Skeletal muscle cell (primary cell): ENCODE results near the gene EPHB2.
"Not testable (repeated sequence)": the region's sequence is repeated elsewhere in the genome, so short reads cannot be mapped to it uniquely, and the experiment has no call there.

Experiments
- DNase-seq: peaks from one replicate; pipeline ENCODE4 v3.0.0-alpha.2; 2010; ENCODE audit warnings: low read depth
- H3K4me3 ChIP-seq: 2 replicates; pipeline ENCODE4 v1.5.1; 2011; ENCODE audit warnings: low read depth, mild to moderate bottlenecking, control low read depth, low read length, moderate library complexity

EPHB2 gene

DNA sequence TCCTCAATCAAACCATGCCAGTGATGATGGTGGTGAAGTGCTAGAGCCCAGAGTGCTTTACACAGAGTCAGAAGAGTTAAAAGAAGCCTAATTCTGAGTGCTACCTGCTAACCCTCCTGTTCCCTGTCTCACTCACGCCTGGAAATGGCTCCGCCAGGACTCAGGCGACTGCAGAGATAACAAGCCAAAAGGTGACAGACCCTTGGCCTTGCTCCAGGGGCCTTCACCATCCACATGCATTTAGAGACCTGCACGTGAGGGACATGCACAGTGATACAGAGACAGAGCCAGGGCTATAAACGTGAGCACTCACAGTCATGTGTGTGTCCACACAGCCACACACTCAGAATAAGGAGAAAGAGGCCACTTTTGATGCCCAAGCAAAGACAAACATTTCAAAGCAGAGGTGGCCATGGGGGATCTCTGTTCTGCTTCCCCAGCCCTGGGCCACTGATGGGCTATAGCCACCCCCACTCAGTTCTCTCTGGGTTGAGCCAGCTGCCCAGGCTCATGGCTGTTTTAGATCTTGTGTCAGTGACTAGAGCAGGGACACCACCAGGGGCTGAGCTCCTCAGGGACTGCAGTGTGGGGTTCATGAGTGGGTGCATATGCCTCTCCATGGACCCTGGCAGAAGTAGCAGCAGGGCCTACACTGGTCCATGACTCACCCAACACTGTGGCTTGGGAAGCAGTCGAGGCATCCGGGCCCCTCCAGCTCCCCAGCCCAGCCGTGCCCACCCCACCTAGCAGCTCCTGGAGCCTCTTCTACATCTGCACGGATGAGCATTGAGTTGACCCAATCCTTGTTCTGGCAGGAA lies 117.2 kb downstream of the EPHB2 start:
- no peak for DNase-seq

DNA sequence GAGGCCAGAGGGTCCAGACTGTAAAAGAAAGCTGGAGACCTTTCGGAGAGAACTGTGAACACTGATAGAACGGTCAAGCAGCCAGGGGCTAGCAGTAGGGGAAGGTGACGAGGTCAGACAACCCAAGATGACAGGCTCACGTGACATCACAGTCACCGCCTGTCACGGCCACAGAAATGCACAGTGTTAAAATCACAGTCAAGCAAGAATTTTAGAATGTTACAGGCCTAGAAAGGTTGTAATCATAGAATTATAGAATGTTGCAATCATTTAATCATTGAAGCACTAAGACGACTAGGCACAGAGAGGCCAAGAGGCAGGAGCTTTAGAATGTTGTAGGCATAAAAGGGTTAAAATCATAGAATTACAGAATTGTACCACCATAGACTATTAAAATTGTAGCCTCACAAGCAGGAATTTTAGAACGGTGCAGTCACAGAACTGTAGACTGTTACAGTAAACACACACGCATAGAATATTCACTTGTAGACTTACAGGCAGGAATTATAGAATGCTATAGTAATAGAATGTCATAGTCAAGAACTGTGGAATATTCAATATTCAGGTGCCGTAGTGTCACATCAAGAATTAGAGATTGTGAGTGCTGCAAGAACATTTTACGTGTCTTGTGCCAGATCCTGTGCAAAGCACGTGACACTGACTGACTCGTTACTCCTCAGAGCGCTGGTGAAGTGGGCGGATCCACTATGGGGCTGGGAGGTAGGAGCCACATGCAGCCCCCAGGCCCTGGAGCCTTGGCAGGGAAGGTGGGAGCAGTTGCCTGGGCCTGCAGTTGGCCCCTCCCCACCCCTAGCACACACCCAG lies 118.1 kb downstream of the EPHB2 start:
- H3K4me3 ChIP-seq = no peak overlapping the region
- no peak for DNase-seq

More for the DNA sequence above, 117.2 kb downstream of the EPHB2 start:
- no peak overlapping the region for H3K4me3 ChIP-seq

DNA sequence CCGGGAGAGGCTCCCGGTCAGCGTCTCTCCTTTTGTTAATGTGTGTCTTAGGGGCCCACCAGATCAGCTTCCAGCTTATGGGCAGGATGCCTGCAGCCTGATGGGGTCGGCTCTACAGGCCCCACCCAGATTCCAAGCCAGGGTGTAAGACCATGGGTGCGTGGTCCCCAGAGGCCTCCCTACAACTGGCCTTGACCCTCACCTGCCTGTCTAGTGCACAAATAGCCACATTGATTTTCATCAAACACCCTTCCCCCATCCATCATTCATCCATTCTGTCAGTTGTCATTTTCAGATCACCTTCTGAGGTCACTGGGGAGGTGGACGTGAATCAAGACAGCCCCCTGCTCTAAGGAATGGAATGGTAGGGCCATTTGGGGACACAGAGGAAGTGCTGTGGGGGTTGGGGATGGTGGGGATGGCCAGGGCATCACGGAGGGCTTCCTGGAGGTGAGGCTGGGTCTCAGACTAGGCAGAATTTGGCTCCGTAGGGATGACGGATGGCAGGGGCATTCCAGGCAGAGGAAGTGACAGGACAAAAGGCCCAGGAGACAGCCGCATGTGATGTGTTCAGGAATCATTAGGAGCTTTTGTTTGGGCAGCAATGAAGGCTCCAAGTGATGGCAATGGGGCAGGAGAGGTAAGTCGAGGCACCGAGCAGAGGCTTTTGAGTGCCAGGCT lies 118.8 kb downstream of the EPHB2 start:
- DNase-seq = no peak
- no peak overlapping the region for H3K4me3 ChIP-seq

DNA sequence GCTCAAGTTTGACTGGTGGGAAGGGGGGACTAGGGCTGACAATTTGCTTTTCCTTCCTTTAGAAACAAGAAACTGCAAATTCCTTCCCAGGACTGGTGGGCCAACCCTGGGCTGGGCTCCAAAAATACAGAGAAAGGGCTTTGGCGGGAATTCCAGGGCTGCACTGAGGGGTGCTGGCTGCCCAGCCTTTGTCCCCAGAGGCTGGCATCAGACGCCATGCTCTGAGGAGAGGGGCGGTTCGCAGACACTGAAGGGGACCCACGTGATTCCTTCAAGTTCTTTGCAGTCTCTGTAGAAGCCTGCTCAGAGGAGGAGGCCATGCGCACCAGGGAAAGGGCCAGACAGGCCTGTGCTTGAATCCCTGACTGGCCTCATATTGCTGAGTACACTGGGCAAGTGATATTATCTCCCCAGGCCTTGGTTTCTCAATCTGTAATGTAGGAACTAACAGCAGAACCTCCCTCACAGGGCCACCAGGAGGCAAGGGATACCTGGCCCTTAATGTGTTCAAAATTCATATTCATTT lies 119.5 kb downstream of the EPHB2 start:
- no peak overlapping the region for H3K4me3 ChIP-seq
- DNase-seq = no peak

GRCh38 chr1:22830757-22831340 lies 120.2 kb downstream of the EPHB2 start:
- DNase-seq = no peak
- H3K4me3 ChIP-seq = no peak overlapping the region

GRCh38 chr1:22831729-22832413 lies 121.2 kb downstream of the EPHB2 start:
- H3K4me3 ChIP-seq = no peak overlapping the region
- peak; percentile 90 for DNase-seq

- DNase-seq = peak; percentile 43
- no peak overlapping the region for H3K4me3 ChIP-seq
Measured at GRCh38 chr1:22832414-22832786, 121.8 kb downstream of the EPHB2 start.

DNA sequence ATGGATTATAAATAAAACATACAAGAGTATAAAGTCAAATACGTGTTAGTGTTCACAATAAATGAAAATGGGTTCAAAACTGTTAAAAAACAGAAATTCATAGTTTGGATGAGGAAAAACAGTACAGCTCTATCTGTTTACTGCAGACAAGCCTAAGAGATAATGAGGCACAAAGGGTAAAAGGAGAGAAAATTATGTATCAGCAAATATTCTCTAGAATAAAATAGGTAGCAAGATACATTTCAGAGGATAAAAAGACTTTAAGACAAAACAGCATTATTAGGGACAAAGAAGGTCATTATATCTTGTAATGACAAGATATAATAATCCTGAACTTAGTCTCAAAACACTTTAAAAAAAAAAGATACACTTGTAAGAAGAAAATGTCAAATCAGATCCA lies 123.1 kb downstream of the EPHB2 start:
- H3K4me3 ChIP-seq = no peak overlapping the region
- no peak for DNase-seq

GRCh38 chr1:22834420-22834819 lies 123.8 kb downstream of the EPHB2 start:
- H3K4me3 ChIP-seq = not testable (repeated sequence)

GRCh38 chr1:22835636-22836319 lies 125.1 kb downstream of the EPHB2 start:
- no peak overlapping the region for H3K4me3 ChIP-seq
- DNase-seq = peak; percentile 51

More at GRCh38 chr1:22834420-22834819, 123.8 kb downstream of the EPHB2 start:
- DNase-seq = not testable (repeated sequence)

DNA sequence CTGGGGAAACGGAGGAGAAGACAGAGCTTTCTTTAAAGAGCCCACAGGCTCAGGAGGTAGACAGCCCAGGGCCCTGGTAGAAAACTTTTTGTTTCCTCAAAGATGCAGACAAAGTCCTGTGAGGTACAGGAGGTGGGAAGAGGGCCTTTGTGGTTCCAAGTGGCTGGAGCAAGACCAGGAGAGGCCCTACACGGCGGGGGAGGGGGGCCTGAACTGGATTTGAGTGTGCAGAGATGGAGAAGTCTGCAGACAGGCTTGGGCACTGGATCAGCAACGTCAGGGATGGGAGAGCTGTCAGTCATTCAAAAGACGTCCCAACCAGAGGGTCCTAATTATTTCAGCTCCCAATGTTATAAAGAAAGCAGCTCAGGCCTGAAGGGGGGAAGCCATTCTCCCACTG lies 126.2 kb downstream of the EPHB2 start:
- H3K4me3 ChIP-seq = no peak overlapping the region
- DNase-seq = no peak

DNA sequence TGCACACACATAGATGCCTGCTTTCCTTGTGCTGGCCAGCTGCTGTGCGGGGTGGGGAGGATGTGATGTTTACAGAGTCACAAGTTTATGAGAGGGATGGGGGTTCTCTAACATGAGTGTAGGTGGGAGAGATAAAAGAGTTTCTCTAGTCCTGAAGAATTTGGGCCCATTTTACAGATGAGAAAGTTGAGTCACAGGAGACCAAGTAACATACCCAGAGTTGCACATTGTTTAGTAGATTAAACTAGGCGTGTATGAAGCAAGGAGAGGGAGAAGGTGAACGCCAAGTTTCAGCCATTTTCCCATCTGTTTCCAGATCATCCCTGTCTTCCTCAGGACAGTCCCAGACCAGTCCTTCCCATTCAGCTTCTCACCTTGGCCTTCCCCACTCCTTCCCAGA lies 126.7 kb downstream of the EPHB2 start:
- no peak for DNase-seq
- H3K4me3 ChIP-seq = no peak overlapping the region

GRCh38 chr1:22838965-22839364 lies 128.3 kb downstream of the EPHB2 start:
- DNase-seq = no peak
- H3K4me3 ChIP-seq = no peak overlapping the region

DNA sequence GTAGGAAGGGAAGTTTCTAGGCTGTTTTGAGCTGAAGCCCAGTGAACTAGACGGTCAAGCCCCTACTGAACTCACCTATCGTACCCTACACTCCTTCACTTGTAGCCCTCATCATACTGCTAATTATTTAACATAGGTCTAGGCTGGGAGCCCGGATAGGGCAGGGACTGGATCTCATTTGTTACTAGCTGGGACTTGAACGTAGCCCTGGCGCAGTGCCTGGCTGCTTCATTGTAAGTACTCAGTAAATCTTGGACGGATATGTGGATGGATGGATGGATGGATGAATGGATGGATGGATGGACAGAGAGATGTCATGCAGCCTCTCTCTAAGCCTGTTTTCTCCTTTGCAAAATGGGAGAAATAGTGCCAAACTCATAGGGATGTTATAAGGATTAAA lies 129.2 kb downstream of the EPHB2 start:
- H3K4me3 ChIP-seq = no peak overlapping the region
- no peak for DNase-seq

DNA sequence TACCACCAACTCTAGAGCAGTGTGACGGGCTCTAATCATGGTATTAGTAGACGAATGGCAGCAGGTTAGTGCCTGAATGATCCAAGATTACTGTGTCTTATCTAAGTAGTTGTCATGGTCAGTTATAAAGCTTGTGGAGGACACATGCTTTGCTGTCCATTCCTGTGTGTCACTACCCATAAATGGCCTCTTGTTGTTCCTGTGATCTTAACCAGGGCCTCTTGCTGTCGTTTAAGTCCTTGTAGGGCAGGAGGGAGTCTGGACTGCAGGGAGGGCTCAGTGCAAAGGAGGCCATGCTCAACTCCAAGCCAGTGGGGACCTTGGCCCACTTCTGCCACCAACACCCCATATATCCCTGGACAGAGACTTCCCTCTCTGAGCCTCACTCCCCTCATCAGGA lies 130.5 kb downstream of the EPHB2 start:
- no peak for DNase-seq
- no peak overlapping the region for H3K4me3 ChIP-seq

DNA sequence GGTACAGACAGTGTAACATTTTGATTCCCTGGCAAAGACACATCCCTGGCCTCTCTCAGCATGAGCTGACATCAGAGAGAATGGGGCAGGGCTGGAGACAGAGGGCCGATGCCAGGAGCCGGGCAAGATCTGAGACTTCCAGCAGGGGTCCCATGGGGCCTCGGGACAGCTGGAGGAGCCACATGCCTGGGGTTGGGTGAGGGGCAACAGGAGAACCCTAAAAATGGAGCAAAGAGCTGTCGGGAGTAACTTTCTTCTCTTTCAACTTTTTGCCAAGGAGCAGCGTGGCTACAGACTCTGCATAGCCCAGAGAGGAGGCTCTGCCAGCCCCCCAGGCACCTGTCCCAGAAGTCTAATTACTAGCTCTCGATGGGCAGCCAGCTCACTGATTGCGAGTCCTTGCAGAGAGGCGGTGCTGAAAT lies 131.2 kb downstream of the EPHB2 start:
- H3K4me3 ChIP-seq = no peak overlapping the region
- DNase-seq = no peak

DNA sequence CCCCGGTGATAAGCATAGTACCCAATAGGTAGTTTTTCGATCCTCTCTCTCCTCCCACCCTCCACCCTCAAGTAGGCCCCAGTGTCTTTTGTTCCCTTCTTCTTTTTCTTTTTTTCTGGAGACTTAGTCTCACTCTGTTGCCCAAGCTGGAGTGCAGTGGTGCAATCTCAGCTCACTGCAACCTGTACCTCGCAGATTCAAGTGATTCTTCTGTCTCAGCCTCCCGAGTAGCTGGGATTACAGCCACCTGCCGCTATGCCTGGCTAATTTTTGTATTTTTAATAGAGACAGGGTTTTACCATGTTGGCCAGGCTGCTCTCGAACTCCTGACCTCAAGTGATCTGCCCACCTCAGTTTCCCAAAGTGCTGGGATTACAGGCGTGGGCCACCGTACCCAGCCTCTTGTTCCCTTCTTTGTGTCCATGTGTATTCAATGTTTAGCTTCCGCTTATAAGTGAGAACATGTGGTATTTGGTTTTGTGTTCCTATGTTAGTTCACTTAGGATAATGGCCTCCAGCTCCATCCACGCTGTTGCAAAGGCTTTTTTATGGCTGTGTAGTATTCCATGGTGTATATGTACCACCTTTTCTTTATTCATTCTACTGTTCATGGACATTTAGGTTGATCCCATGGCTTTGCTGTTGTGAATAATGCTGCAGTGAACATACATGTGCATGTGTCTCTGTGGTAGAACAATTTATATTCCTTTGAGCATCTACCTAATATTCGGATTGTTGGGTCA lies 133.0 kb downstream of the EPHB2 start:
- not testable (repeated sequence) for H3K4me3 ChIP-seq, DNase-seq

DNA sequence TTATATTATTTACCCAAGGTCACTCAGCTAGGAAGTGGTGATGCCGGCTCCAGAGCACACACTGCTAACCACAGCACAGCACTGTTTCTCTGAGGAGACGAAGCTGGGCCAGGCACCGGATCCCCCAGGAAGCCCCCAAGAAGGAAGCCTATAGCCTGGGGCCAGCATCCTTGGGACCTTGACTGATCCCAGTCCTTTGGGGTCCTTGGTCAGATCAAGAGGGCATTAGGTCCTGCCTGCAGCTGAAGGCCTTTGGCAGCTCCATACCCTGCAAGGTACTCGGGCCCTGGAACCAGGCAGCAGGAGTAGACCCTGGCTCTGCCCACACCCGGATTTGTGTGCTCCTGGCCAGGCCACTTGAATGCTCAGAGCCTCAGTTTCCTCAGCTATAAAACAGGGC lies 134.0 kb downstream of the EPHB2 start:
- DNase-seq = no peak
- H3K4me3 ChIP-seq = no peak overlapping the region
